HG03378 (cell line): Measurements from ENCODE around the gene PPFIBP2.
A peak's percentile ranks its signal among the peaks of the same experiment; 100 is the strongest.

Source experiments
- ATAC-seq: cut with Tn5 transposase; IDR thresholded peaks from one replicate; pipeline ENCODE4 v1.9.1; 2021; ENCODE audit warnings: mild to moderate bottlenecking, moderate library complexity; ENCODE audit not compliant: unreplicated experiment

PPFIBP2 gene

GRCh38 chr11:7548659-7549274, 35.0 kb downstream of the PPFIBP2 start:
- peak; percentile 71 for ATAC-seq

- ATAC-seq: no peak
Measured at GRCh38 chr11:7549681-7550080, 35.9 kb downstream of the PPFIBP2 start.

GRCh38 chr11:7551571-7551970, 37.8 kb downstream of the PPFIBP2 start:
- ATAC-seq: no peak

GRCh38 chr11:7552666-7553065, 38.9 kb downstream of the PPFIBP2 start:
- no peak for ATAC-seq

- ATAC-seq: no peak
Measured at GRCh38 chr11:7555052-7555699, 41.4 kb downstream of the PPFIBP2 start.

GRCh38 chr11:7558046-7558445, 44.2 kb downstream of the PPFIBP2 start:
- ATAC-seq: no peak

- peak; percentile 57 for ATAC-seq
Measured at GRCh38 chr11:7559398-7560283, 45.8 kb downstream of the PPFIBP2 start.

GRCh38 chr11:7561562-7561961, 47.8 kb downstream of the PPFIBP2 start:
- no peak for ATAC-seq

- ATAC-seq: no peak
Measured at GRCh38 chr11:7563281-7563680, 49.5 kb downstream of the PPFIBP2 start.

- ATAC-seq: no peak
Measured at GRCh38 chr11:7564803-7565202, 51.0 kb downstream of the PPFIBP2 start.

GRCh38 chr11:7567311-7567710, 53.5 kb downstream of the PPFIBP2 start:
- ATAC-seq: no peak

- no peak for ATAC-seq
Measured at GRCh38 chr11:7569044-7569443, 55.2 kb downstream of the PPFIBP2 start.

- ATAC-seq: no peak
Measured at GRCh38 chr11:7570241-7570640, 56.4 kb downstream of the PPFIBP2 start.

- ATAC-seq: no peak
Measured at GRCh38 chr11:7570938-7571521, 57.2 kb downstream of the PPFIBP2 start.

GRCh38 chr11:7571640-7572000, 57.8 kb downstream of the PPFIBP2 start:
- no peak for ATAC-seq

GRCh38 chr11:7572001-7572712, 58.4 kb downstream of the PPFIBP2 start:
- ATAC-seq: no peak

- no peak for ATAC-seq
Measured at GRCh38 chr11:7573193-7573557, 59.4 kb downstream of the PPFIBP2 start.

GRCh38 chr11:7573558-7574296, 59.9 kb downstream of the PPFIBP2 start:
- ATAC-seq: no peak

- no peak for ATAC-seq
Measured at GRCh38 chr11:7574491-7575130, 60.8 kb downstream of the PPFIBP2 start.
